SK-N-SH treated with all-trans-retinoic acid at 6 μM for 48 hours (cell line): ENCODE data around the gene CDC14A.

Experiments
- ATAC-seq: fragments of 200-7000 bp; cut with Tn5 transposase; 3 replicates; pipeline ENCODE4 v1.9.1; 2020; ENCODE audit warnings: mild to moderate bottlenecking, moderate library complexity
- ARNTL ChIP-seq: fragments of 450-650 bp; formaldehyde crosslinking; IDR thresholded peaks from 2 replicates; pipeline ENCODE4 v1.5.0; 2020; ENCODE audit warnings: low read depth, mild to moderate bottlenecking, moderate library complexity, borderline replicate concordance
- BACH2 ChIP-seq: fragments of 250-450 bp; sonication (Bioruptor Pico); IDR thresholded peaks from 2 replicates; pipeline ENCODE4 v1.9.0; 2021; ENCODE audit warnings: mild to moderate bottlenecking, borderline replicate concordance
- CSDC2 ChIP-seq: fragments of 250-450 bp; sonication (Bioruptor Pico); IDR thresholded peaks from 2 replicates; pipeline ENCODE4 v1.5.0; 2020; ENCODE audit warnings: mild to moderate bottlenecking, moderate library complexity
- CSRNP3 ChIP-seq: fragments of 250-450 bp; sonication (Bioruptor Pico); IDR thresholded peaks from 2 replicates; pipeline ENCODE4 v1.5.1; 2021; ENCODE audit warnings: mild to moderate bottlenecking, moderate library complexity
- ESRRG ChIP-seq: fragments of 250-450 bp; sonication (Bioruptor Pico); IDR thresholded peaks from 2 replicates; pipeline ENCODE4 v1.6.1; 2021; ENCODE audit warnings: mild to moderate bottlenecking
- GLIS3 ChIP-seq: fragments of 250-450 bp; sonication (Bioruptor Pico); IDR thresholded peaks from 2 replicates; pipeline ENCODE4 v1.5.0; 2020; ENCODE audit warnings: mild to moderate bottlenecking, moderate library complexity
- OSR1 ChIP-seq: fragments of 250-450 bp; sonication (Bioruptor Pico); IDR thresholded peaks from 2 replicates; pipeline ENCODE4 v1.8.0; 2022; ENCODE audit warnings: moderate library complexity, mild to moderate bottlenecking, inconsistent platforms
- PPARA ChIP-seq: fragments of 250-450 bp; sonication (Bioruptor Pico); IDR thresholded peaks from 2 replicates; pipeline ENCODE4 v1.5.0; 2020; ENCODE audit warnings: mild to moderate bottlenecking, borderline replicate concordance
- RARB ChIP-seq: fragments of 250-450 bp; sonication (Bioruptor Pico); IDR thresholded peaks from 2 replicates; pipeline ENCODE4 v1.8.0; 2021; ENCODE audit warnings: mild to moderate bottlenecking, moderate library complexity
- SNAI2 ChIP-seq: fragments of 250-450 bp; sonication (Bioruptor Pico); IDR thresholded peaks from 2 replicates; pipeline ENCODE4 v1.5.0; 2020; ENCODE audit warnings: mild to moderate bottlenecking, moderate library complexity
- TCF4 ChIP-seq: fragments of 250-450 bp; sonication (Bioruptor Pico); IDR thresholded peaks from 2 replicates; pipeline ENCODE4 v1.8.0; 2021; ENCODE audit warnings: mild to moderate bottlenecking, moderate library complexity, borderline replicate concordance
- TSHZ2 ChIP-seq: fragments of 250-450 bp; sonication (Bioruptor Pico); IDR thresholded peaks from 2 replicates; pipeline ENCODE4 v1.5.0; 2020; ENCODE audit warnings: mild to moderate bottlenecking, moderate library complexity
- ZC3H10 ChIP-seq: fragments of 250-450 bp; sonication (Bioruptor Pico); IDR thresholded peaks from 2 replicates; pipeline ENCODE4 v1.5.1; 2021; ENCODE audit warnings: mild to moderate bottlenecking, moderate library complexity
- ZFP3 ChIP-seq: fragments of 250-450 bp; sonication (Bioruptor Pico); IDR thresholded peaks from 2 replicates; pipeline ENCODE4 v1.5.0; 2020; ENCODE audit warnings: mild to moderate bottlenecking, moderate library complexity
- ZFP30 ChIP-seq: fragments of 450-650 bp; formaldehyde crosslinking; IDR thresholded peaks from 2 replicates; pipeline ENCODE4 v1.5.0; 2022; ENCODE audit warnings: mild to moderate bottlenecking, moderate library complexity
- ZNF565 ChIP-seq: fragments of 450-650 bp; formaldehyde crosslinking; conservative IDR thresholded peaks from 2 replicates; pipeline ENCODE4 v1.5.0; 2020; ENCODE audit warnings: low read depth, mild to moderate bottlenecking, moderate library complexity
- ZNF70 ChIP-seq: fragments of 450-650 bp; formaldehyde crosslinking; IDR thresholded peaks from 2 replicates; pipeline ENCODE4 v1.5.0; 2020; ENCODE audit warnings: mild to moderate bottlenecking, moderate library complexity
- ZNF8 ChIP-seq: fragments of 450-650 bp; formaldehyde crosslinking; IDR thresholded peaks from 2 replicates; pipeline ENCODE4 v1.5.0; 2020; ENCODE audit warnings: mild to moderate bottlenecking, moderate library complexity
- TF ChIP-seq, protein P1 (sequence below): fragments of 250-450 bp; sonication (Bioruptor Pico); IDR thresholded peaks from 2 replicates; pipeline ENCODE4 v1.5.1; 2020; ENCODE audit warnings: low read depth, mild to moderate bottlenecking, moderate library complexity
- TF ChIP-seq, protein P2 (sequence below): fragments of 250-450 bp; sonication (Bioruptor Pico); IDR thresholded peaks from 2 replicates; pipeline ENCODE4 v1.8.0; 2020; ENCODE audit warnings: mild to moderate bottlenecking, moderate library complexity, borderline replicate concordance

The CDC14A gene

DNA sequence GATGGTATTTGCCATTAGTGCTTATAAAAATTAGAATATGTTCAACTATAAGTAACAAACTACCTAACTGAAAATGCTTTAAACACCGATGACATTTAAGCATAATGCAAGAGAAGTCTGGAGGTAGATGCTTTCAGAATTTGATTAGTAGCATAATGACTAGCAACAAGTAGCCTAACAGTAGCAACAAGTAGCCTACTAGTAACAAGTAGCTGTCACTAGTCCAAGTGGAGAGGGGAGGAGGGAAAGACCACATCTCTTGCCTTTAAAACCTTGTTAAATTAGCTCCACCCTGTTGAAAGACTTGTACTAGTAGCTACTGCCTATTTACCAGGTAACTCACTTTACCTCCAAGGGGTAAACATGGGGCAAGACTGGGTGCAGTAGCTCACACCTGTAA is 193.5 kb downstream of the CDC14A start:
- TF ChIP-seq, protein P1, sequence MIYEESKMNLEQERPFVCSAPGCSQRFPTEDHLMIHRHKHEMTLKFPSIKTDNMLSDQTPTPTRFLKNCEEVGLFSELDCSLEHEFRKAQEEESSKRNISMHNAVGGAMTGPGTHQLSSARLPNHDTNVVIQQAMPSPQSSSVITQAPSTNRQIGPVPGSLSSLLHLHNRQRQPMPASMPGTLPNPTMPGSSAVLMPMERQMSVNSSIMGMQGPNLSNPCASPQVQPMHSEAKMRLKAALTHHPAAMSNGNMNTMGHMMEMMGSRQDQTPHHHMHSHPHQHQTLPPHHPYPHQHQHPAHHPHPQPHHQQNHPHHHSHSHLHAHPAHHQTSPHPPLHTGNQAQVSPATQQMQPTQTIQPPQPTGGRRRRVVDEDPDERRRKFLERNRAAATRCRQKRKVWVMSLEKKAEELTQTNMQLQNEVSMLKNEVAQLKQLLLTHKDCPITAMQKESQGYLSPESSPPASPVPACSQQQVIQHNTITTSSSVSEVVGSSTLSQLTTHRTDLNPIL (CRISPR knock-in tag): no peak
- TF ChIP-seq TCF4 (CRISPR knock-in tag): no peak
- TF ChIP-seq ZFP3 (CRISPR knock-in tag): no peak
- TF ChIP-seq ZFP30 (CRISPR knock-in tag): no peak
- no peak for TF ChIP-seq SNAI2
- no peak for TF ChIP-seq ZNF8
- no peak for TF ChIP-seq PPARA
- no peak for TF ChIP-seq GLIS3 (CRISPR knock-in tag)
- TF ChIP-seq RARB: no peak
- no peak for TF ChIP-seq ARNTL (CRISPR knock-in tag)
- TF ChIP-seq ZNF565 (CRISPR knock-in tag): no peak
- TF ChIP-seq CSRNP3 (CRISPR knock-in tag): no peak
- TF ChIP-seq BACH2 (CRISPR knock-in tag): no peak
- TF ChIP-seq, protein P2, sequence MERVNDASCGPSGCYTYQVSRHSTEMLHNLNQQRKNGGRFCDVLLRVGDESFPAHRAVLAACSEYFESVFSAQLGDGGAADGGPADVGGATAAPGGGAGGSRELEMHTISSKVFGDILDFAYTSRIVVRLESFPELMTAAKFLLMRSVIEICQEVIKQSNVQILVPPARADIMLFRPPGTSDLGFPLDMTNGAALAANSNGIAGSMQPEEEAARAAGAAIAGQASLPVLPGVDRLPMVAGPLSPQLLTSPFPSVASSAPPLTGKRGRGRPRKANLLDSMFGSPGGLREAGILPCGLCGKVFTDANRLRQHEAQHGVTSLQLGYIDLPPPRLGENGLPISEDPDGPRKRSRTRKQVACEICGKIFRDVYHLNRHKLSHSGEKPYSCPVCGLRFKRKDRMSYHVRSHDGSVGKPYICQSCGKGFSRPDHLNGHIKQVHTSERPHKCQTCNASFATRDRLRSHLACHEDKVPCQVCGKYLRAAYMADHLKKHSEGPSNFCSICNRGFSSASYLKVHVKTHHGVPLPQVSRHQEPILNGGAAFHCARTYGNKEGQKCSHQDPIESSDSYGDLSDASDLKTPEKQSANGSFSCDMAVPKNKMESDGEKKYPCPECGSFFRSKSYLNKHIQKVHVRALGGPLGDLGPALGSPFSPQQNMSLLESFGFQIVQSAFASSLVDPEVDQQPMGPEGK (CRISPR knock-in tag): no peak
- no peak for TF ChIP-seq ESRRG (CRISPR knock-in tag)
- TF ChIP-seq TSHZ2 (CRISPR knock-in tag): no peak
- TF ChIP-seq ZNF70 (CRISPR knock-in tag): no peak
- TF ChIP-seq ZC3H10 (CRISPR knock-in tag): no peak
- ATAC-seq: no peak

DNA sequence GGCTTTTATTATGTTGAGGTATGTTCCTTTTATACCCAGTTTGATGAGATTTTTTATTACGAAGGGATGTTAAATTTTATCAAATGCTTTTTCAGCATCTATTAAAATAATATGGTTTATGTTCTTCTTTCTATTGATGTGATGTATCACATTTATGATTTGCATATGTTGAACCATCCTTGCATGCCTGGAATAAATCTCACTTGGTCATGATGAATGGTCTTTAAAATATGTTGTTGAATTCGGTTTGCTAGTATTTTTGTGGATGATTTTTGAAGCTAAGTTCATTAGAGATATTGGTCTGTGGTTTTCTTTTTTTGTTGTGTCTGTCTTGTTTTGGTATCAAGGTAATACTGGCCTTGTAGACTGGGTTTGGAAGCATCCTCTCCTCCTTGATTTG is 199.7 kb downstream of the CDC14A start:
- TF ChIP-seq ESRRG (CRISPR knock-in tag) (no peak), CSRNP3 (CRISPR knock-in tag) (no peak), TSHZ2 (CRISPR knock-in tag) (no peak), CSDC2 (CRISPR knock-in tag) (no peak), ZFP3 (CRISPR knock-in tag) (no peak), PPARA (no peak), ZNF565 (CRISPR knock-in tag) (no peak), BACH2 (CRISPR knock-in tag) (no peak), GLIS3 (CRISPR knock-in tag) (no peak), ZFP30 (CRISPR knock-in tag) (no peak), OSR1 (CRISPR knock-in tag) (no peak), ZNF70 (CRISPR knock-in tag) (no peak), SNAI2 (no peak)
- TF ChIP-seq, protein P1 (CRISPR knock-in tag): no peak

More for the DNA sequence above, 199.7 kb downstream of the CDC14A start:
- no peak for ATAC-seq
